Keratinocyte (primary cell): ENCODE data around the gene MED27.

Source experiments
- EZH2 ChIP-seq: IDR thresholded peaks from one replicate; pipeline ENCODE4 v1.6.1; 2012; ENCODE audit warnings: inconsistent platforms, mild to moderate bottlenecking, low read length, moderate library complexity
- TF ChIP-seq, protein P1 (sequence below), 3 experiments: IDR thresholded peaks in 1 of 3; conservative IDR thresholded peaks in 1 of 3; optimal IDR thresholded peaks in 1 of 3; 2 replicates in 2 of 3; 3 replicates in 1 of 3; pipeline versions ENCODE3 to v1.5.1; 2011; ENCODE audit warnings: low read length in 3 of 3, mild to moderate bottlenecking in 3 of 3, moderate library complexity in 2 of 3, control low read depth in 1 of 3, inconsistent platforms in 1 of 3; ENCODE audit not compliant: insufficient read depth in 2 of 3; ENCODE audit errors: extremely low read depth in 1 of 3

DNA sequence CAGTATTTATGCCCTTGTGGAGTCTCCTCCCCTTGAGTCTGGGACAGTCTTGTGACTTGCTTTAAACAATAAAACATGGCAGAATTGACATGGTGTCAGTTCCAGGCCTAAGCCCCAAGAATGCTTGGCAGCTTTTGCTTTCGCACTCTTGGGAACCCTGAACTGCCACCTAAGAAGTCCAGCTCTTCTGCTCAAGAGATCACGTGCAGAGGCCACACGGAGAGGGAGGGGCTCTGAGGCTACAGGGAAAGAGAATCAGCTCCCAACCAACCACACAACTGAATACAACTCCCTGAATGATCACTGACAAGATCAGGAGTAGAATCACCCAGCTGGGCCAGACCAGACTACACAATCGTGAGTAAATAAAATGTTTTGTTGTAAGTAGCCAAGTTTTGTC, 97.6 kb downstream of the MED27 start:
- TF ChIP-seq, protein P1, sequence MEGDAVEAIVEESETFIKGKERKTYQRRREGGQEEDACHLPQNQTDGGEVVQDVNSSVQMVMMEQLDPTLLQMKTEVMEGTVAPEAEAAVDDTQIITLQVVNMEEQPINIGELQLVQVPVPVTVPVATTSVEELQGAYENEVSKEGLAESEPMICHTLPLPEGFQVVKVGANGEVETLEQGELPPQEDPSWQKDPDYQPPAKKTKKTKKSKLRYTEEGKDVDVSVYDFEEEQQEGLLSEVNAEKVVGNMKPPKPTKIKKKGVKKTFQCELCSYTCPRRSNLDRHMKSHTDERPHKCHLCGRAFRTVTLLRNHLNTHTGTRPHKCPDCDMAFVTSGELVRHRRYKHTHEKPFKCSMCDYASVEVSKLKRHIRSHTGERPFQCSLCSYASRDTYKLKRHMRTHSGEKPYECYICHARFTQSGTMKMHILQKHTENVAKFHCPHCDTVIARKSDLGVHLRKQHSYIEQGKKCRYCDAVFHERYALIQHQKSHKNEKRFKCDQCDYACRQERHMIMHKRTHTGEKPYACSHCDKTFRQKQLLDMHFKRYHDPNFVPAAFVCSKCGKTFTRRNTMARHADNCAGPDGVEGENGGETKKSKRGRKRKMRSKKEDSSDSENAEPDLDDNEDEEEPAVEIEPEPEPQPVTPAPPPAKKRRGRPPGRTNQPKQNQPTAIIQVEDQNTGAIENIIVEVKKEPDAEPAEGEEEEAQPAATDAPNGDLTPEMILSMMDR (optimal IDR thresholded peaks at IDR 0.05 in 1 of 3, IDR thresholded peaks at IDR 0.05 in 1 of 3, conservative IDR thresholded peaks at IDR 0.05 in 1 of 3; ENCODE audit: extremely low read depth in 1 of 3, insufficient read depth in 2 of 3, low read length in 3 of 3), result no peak
- no peak for TF ChIP-seq EZH2
